ENCODE data around the gene TRPM1.
"Not testable (repeated sequence)": the region's sequence is repeated elsewhere in the genome, so short reads cannot be mapped to it uniquely, and the experiment has no call there.

TRPM1 gene

DNA sequence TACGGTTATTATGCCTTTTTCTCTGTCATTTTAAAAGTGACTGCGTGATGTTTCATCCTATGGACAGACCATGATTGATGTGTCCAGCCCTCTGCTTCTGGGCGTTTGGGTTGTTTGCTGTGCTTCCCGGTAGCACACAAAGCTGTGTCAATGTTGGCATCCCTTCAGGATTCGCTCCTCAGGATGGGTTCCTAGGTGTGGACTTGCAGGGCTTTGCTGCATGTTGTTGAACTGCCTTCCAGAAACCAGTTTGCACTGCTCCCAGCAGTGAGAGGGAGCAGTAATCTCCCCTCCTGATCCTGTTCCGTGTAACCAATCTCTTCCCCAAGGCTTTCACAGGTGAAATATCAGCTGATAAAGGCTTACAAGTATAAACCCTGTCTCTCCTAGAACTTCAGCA, 787 bp downstream of the TRPM1 start:
- no peak overlapping the region for H3K9ac ChIP-seq (ENCODE audit: low read length in 5 of 5)
- no peaks in the 10 kb centered on the region for H3K27me3 ChIP-seq (ENCODE audit: control insufficient read depth in 5 of 5, insufficient read depth in 4 of 5, low read length in 5 of 5)
- peaks cover 0 to 10% (median 4%) of the 10 kb centered on the region in 5 donors for H3K4me1 ChIP-seq (ENCODE audit: control insufficient read depth in 5 of 5, insufficient read depth in 5 of 5, low read length in 5 of 5)
- H3K4me3 ChIP-seq (ENCODE audit: low read depth in 1 of 5, low read length in 5 of 5) = no peak overlapping the region
- H3K9me3 ChIP-seq (ENCODE audit: control insufficient read depth in 5 of 5, low read length in 5 of 5) = no peaks in the 10 kb centered on the region
- H3K36me3 ChIP-seq (ENCODE audit: control insufficient read depth in 5 of 5, insufficient read depth in 5 of 5, low read length in 5 of 5) = no peaks in the 10 kb centered on the region
- H3K27ac ChIP-seq (ENCODE audit: low read depth, low read length) = no peak overlapping the region

GRCh38 chr15:31098953-31099740, 2.4 kb downstream of the TRPM1 start:
- Histone ChIP-seq H3K4me1 (ENCODE audit: control insufficient read depth in 5 of 5, insufficient read depth in 5 of 5, low read length in 5 of 5) (no peaks in the 10 kb centered on the region), H3K9me3 (ENCODE audit: control insufficient read depth in 5 of 5, low read length in 5 of 5) (no peaks in the 10 kb centered on the region), H3K9ac (ENCODE audit: low read length in 5 of 5) (no peak overlapping the region), H3K27me3 (ENCODE audit: control insufficient read depth in 5 of 5, insufficient read depth in 4 of 5, low read length in 5 of 5) (no peaks in the 10 kb centered on the region), H3K36me3 (ENCODE audit: control insufficient read depth in 5 of 5, insufficient read depth in 5 of 5, low read length in 5 of 5) (no peaks in the 10 kb centered on the region), H3K4me3 (ENCODE audit: low read depth in 1 of 5, low read length in 5 of 5) (no peak overlapping the region), H3K27ac (ENCODE audit: low read depth, low read length) (no peak overlapping the region)

GRCh38 chr15:31098491-31098917, 3.0 kb downstream of the TRPM1 start:
- Histone ChIP-seq H3K27ac (ENCODE audit: low read depth, low read length) (no peak overlapping the region), H3K4me3 (ENCODE audit: low read depth in 1 of 5, low read length in 5 of 5) (no peak overlapping the region)

GRCh38 chr15:31096563-31096962, 5.0 kb downstream of the TRPM1 start:
- Histone ChIP-seq H3K27me3 (ENCODE audit: control insufficient read depth in 5 of 5, insufficient read depth in 4 of 5, low read length in 5 of 5) (no peaks in the 10 kb centered on the region), H3K36me3 (ENCODE audit: control insufficient read depth in 5 of 5, insufficient read depth in 5 of 5, low read length in 5 of 5) (no peaks in the 10 kb centered on the region), H3K27ac (ENCODE audit: low read depth, low read length) (no peak overlapping the region), H3K9me3 (ENCODE audit: control insufficient read depth in 5 of 5, low read length in 5 of 5) (no peaks in the 10 kb centered on the region), H3K9ac (ENCODE audit: low read length in 5 of 5) (no peak overlapping the region), H3K4me3 (ENCODE audit: low read depth in 1 of 5, low read length in 5 of 5) (no peak overlapping the region), H3K4me1 (ENCODE audit: control insufficient read depth in 5 of 5, insufficient read depth in 5 of 5, low read length in 5 of 5) (no peaks in the 10 kb centered on the region)

More at GRCh38 chr15:31098491-31098917, 3.0 kb downstream of the TRPM1 start:
- Histone ChIP-seq H3K36me3 (ENCODE audit: control insufficient read depth in 5 of 5, insufficient read depth in 5 of 5, low read length in 5 of 5) (no peaks in the 10 kb centered on the region), H3K9me3 (ENCODE audit: control insufficient read depth in 5 of 5, low read length in 5 of 5) (no peaks in the 10 kb centered on the region), H3K9ac (ENCODE audit: low read length in 5 of 5) (no peak overlapping the region), H3K4me1 (ENCODE audit: control insufficient read depth in 5 of 5, insufficient read depth in 5 of 5, low read length in 5 of 5) (no peaks in the 10 kb centered on the region), H3K27me3 (ENCODE audit: control insufficient read depth in 5 of 5, insufficient read depth in 4 of 5, low read length in 5 of 5) (no peaks in the 10 kb centered on the region)

DNA sequence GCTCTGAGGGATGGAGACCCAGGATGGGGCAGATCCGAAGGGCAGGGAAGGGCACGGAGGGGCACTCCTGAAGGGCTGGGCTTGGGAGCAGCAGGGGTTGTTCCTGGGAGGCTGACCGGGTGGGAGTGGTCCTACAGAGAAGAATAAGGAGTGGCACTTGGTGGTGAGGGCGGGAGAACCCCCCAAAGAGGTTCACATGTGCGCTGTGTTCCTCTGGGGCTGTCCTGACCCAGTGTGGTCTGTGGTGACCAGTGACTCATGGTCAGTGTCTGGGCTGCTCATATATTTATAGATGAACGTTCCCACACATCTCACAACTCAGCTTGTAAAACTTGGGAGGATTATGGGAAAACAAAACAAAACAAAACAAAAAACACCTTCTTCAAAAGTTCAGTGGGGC, 10.0 kb downstream of the TRPM1 start:
- Histone ChIP-seq H3K9ac (ENCODE audit: low read length in 5 of 5) (no peak overlapping the region), H3K4me3 (ENCODE audit: low read depth in 1 of 5, low read length in 5 of 5) (no peak overlapping the region)

GRCh38 chr15:31090766-31091165, 10.8 kb downstream of the TRPM1 start:
- no peaks in the 10 kb centered on the region for H3K27me3 ChIP-seq (ENCODE audit: control insufficient read depth in 5 of 5, insufficient read depth in 4 of 5, low read length in 5 of 5)
- no peaks in the 10 kb centered on the region for H3K9me3 ChIP-seq (ENCODE audit: control insufficient read depth in 5 of 5, low read length in 5 of 5)
- no peak overlapping the region for H3K27ac ChIP-seq (ENCODE audit: low read depth, low read length)
- H3K9ac ChIP-seq (ENCODE audit: low read length in 5 of 5) = no peak overlapping the region
- no peak overlapping the region for H3K4me3 ChIP-seq (ENCODE audit: low read depth in 1 of 5, low read length in 5 of 5)
- no peaks in the 10 kb centered on the region for H3K36me3 ChIP-seq (ENCODE audit: control insufficient read depth in 5 of 5, insufficient read depth in 5 of 5, low read length in 5 of 5)
- no peaks in the 10 kb centered on the region for H3K4me1 ChIP-seq (ENCODE audit: control insufficient read depth in 5 of 5, insufficient read depth in 5 of 5, low read length in 5 of 5)

More for the DNA sequence above, 10.0 kb downstream of the TRPM1 start:
- Histone ChIP-seq H3K27me3 (ENCODE audit: control insufficient read depth in 5 of 5, insufficient read depth in 4 of 5, low read length in 5 of 5) (no peaks in the 10 kb centered on the region), H3K4me1 (ENCODE audit: control insufficient read depth in 5 of 5, insufficient read depth in 5 of 5, low read length in 5 of 5) (no peaks in the 10 kb centered on the region), H3K27ac (ENCODE audit: low read depth, low read length) (no peak overlapping the region), H3K36me3 (ENCODE audit: control insufficient read depth in 5 of 5, insufficient read depth in 5 of 5, low read length in 5 of 5) (no peaks in the 10 kb centered on the region), H3K9me3 (ENCODE audit: control insufficient read depth in 5 of 5, low read length in 5 of 5) (no peaks in the 10 kb centered on the region)

DNA sequence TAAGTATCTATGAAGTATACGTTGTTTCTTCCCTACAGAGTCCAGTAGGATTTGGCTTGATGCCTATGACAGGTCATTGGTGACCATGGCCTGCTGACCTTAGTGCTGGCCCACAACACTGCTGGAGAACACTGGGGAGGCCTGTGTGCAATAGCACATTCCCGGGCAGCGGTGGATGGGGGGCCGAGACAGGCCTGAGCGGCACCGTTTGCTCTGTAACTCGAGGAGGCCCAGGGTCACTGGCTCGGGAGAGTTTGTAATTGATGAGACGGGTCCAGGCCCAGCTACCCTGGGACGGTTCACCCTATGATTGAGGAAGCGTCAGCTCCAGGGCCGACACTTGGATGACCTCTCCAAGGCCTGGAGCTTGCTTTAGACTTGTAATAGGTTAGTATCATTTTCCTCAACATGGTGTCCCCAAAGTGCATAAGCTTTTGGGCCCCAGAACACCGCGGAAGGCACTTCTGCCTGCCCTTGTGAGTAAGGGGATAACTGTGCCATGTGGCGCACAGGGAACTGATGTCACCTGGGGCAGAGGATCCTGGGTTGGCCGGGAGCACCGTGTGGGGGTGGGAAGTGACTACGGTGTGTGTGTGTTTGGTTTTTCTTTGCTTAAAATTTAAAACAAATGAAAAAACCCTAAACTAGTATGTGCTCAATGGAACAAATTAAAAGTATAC, 12.0 kb downstream of the TRPM1 start:
- H3K4me1 ChIP-seq (ENCODE audit: control insufficient read depth in 5 of 5, insufficient read depth in 5 of 5, low read length in 5 of 5) = no peaks in the 10 kb centered on the region

GRCh38 chr15:31088672-31089367, 12.7 kb downstream of the TRPM1 start:
- H3K9me3 ChIP-seq (ENCODE audit: control insufficient read depth in 5 of 5, low read length in 5 of 5) = no peaks in the 10 kb centered on the region
- H3K9ac ChIP-seq (ENCODE audit: low read length in 5 of 5) = no peak overlapping the region
- H3K36me3 ChIP-seq (ENCODE audit: control insufficient read depth in 5 of 5, insufficient read depth in 5 of 5, low read length in 5 of 5) = no peaks in the 10 kb centered on the region
- H3K4me1 ChIP-seq (ENCODE audit: control insufficient read depth in 5 of 5, insufficient read depth in 5 of 5, low read length in 5 of 5) = peaks cover 0 to 1% (median 0%) of the 10 kb centered on the region in 5 donors
- no peak overlapping the region for H3K4me3 ChIP-seq (ENCODE audit: low read depth in 1 of 5, low read length in 5 of 5)
- H3K27me3 ChIP-seq (ENCODE audit: control insufficient read depth in 5 of 5, insufficient read depth in 4 of 5, low read length in 5 of 5) = no peaks in the 10 kb centered on the region
- no peak overlapping the region for H3K27ac ChIP-seq (ENCODE audit: low read depth, low read length)

More for the DNA sequence above, 12.0 kb downstream of the TRPM1 start:
- no peak overlapping the region for H3K27ac ChIP-seq (ENCODE audit: low read depth, low read length)
- no peaks in the 10 kb centered on the region for H3K27me3 ChIP-seq (ENCODE audit: control insufficient read depth in 5 of 5, insufficient read depth in 4 of 5, low read length in 5 of 5)
- no peak overlapping the region for H3K9ac ChIP-seq (ENCODE audit: low read length in 5 of 5)
- no peaks in the 10 kb centered on the region for H3K36me3 ChIP-seq (ENCODE audit: control insufficient read depth in 5 of 5, insufficient read depth in 5 of 5, low read length in 5 of 5)
- H3K9me3 ChIP-seq (ENCODE audit: control insufficient read depth in 5 of 5, low read length in 5 of 5) = no peaks in the 10 kb centered on the region
- H3K4me3 ChIP-seq (ENCODE audit: low read depth in 1 of 5, low read length in 5 of 5) = no peak overlapping the region

DNA sequence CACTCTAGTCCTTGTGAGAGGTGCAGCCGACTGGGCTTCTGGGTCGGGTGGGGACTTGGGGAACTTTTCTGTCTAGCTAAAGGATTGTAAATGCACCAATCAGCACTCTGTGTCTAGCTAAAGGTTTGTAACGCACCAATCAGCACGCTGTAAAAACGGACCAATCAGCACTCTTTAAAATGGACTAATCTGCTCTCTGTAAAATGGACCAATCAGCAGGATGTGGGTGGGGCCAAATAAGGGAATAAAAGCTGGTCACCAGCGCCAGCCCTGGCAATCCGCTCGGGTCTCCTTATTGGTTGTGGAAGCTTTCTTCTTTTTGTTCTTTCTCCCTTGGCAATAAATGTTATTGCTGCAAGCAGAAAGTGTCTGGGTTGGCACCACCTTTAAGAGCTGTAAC, 13.5 kb downstream of the TRPM1 start:
- H3K4me1 ChIP-seq (ENCODE audit: control insufficient read depth in 5 of 5, insufficient read depth in 5 of 5, low read length in 5 of 5); H3K27me3 ChIP-seq (ENCODE audit: control insufficient read depth in 5 of 5, insufficient read depth in 4 of 5, low read length in 5 of 5); H3K27ac ChIP-seq (ENCODE audit: low read depth, low read length); H3K4me3 ChIP-seq (ENCODE audit: low read depth in 1 of 5, low read length in 5 of 5); H3K36me3 ChIP-seq (ENCODE audit: control insufficient read depth in 5 of 5, insufficient read depth in 5 of 5, low read length in 5 of 5); H3K9ac ChIP-seq (ENCODE audit: low read length in 5 of 5); H3K9me3 ChIP-seq (ENCODE audit: control insufficient read depth in 5 of 5, low read length in 5 of 5): not testable (repeated sequence)

GRCh38 chr15:31086344-31086743, 15.2 kb downstream of the TRPM1 start:
- no peaks in the 10 kb centered on the region for H3K9me3 ChIP-seq (ENCODE audit: control insufficient read depth in 5 of 5, low read length in 5 of 5)
- H3K4me3 ChIP-seq (ENCODE audit: low read depth in 1 of 5, low read length in 5 of 5) = no peak overlapping the region
- H3K27ac ChIP-seq (ENCODE audit: low read depth, low read length) = no peak overlapping the region
- no peaks in the 10 kb centered on the region for H3K27me3 ChIP-seq (ENCODE audit: control insufficient read depth in 5 of 5, insufficient read depth in 4 of 5, low read length in 5 of 5)
- H3K36me3 ChIP-seq (ENCODE audit: control insufficient read depth in 5 of 5, insufficient read depth in 5 of 5, low read length in 5 of 5) = no peaks in the 10 kb centered on the region
- H3K4me1 ChIP-seq (ENCODE audit: control insufficient read depth in 5 of 5, insufficient read depth in 5 of 5, low read length in 5 of 5) = peaks cover 0 to 17% (median 13%) of the 10 kb centered on the region in 5 donors
- no peak overlapping the region for H3K9ac ChIP-seq (ENCODE audit: low read length in 5 of 5)
